ENCODE results near the gene DDA1. TPM values are rescaled to one million over a fixed set of nuclear protein-coding genes. Genes with fewer than 3 reads are reported as not detected.

Gene DDA1
- total RNA-seq, 1 experiment from 2014 or later, result 87.9 TPM

GRCh38 chr19:17323300-17323963, 14.1 kb downstream of the DDA1 start:
- ChIA-PET POLR2A (ENCODE audit: unreplicated experiment) (no interaction called here), CTCF (no interaction called here)
- Histone ChIP-seq H3K27ac (ENCODE audit: low read length) (no peak overlapping the region), H3K79me2 (ENCODE audit: low read length) (peaks cover 6% of the 10 kb centered on the region; the same call in 1 of the 2 replicates), H3F3A (ENCODE audit: low read length, unreplicated experiment) (no peaks in the 10 kb centered on the region), H4K20me1 (ENCODE audit: low read length) (no peaks in the 10 kb centered on the region), H3K9me3 (ENCODE audit: low read length) (no peaks in the 10 kb centered on the region), H3K27me3 (ENCODE audit: low read length) (no peaks in the 10 kb centered on the region), H3K36me3 (ENCODE audit: low read depth, low read length) (peaks cover 18% of the 10 kb centered on the region), H3K9me2 (replicated peaks; ENCODE audit: low read length) (no peaks in the 10 kb centered on the region), H2AFZ (ENCODE audit: low read length) (no peak overlapping the region), H3K4me1 (ENCODE audit: insufficient read depth, low read length) (no peaks in the 10 kb centered on the region), H3K4me3 (ENCODE audit: low read length) (no peak overlapping the region), H3K4me2 (ENCODE audit: low read length) (no peak overlapping the region), H3K9ac (ENCODE audit: low read length) (no peak overlapping the region)
- no peak for ATAC-seq
- no TSS peak for BruUV-seq (replicated peaks)
- no peak for TF ChIP-seq CTCF (conservative IDR thresholded peaks at IDR 0.05; ENCODE audit: low read depth, low read length)
- no peak for TF ChIP-seq EZH2 (IDR thresholded peaks at IDR 0.05; ENCODE audit: low read length, unreplicated experiment)
- no peak for TF ChIP-seq EZH2phosphoT487 (IDR thresholded peaks at IDR 0.05; ENCODE audit: borderline replicate concordance, low read length)
- intact Hi-C loops (cut with micrococcal nuclease), result no loop called here
- no peak for DNase-seq

GRCh38 chr19:17323964-17324332, 14.6 kb downstream of the DDA1 start:
- no TSS peak for BruUV-seq (replicated peaks)
- Histone ChIP-seq H3K9me3 (ENCODE audit: low read length) (no peaks in the 10 kb centered on the region), H3K9ac (ENCODE audit: low read length) (no peak overlapping the region), H3K27ac (ENCODE audit: low read length) (no peak overlapping the region), H3K4me2 (ENCODE audit: low read length) (no peak overlapping the region), H3K4me1 (ENCODE audit: insufficient read depth, low read length) (no peaks in the 10 kb centered on the region), H3K27me3 (ENCODE audit: low read length) (no peaks in the 10 kb centered on the region), H3F3A (ENCODE audit: low read length, unreplicated experiment) (no peaks in the 10 kb centered on the region), H2AFZ (ENCODE audit: low read length) (no peak overlapping the region), H3K9me2 (replicated peaks; ENCODE audit: low read length) (no peaks in the 10 kb centered on the region), H3K36me3 (ENCODE audit: low read depth, low read length) (peaks cover 17% of the 10 kb centered on the region), H4K20me1 (ENCODE audit: low read length) (no peaks in the 10 kb centered on the region), H3K79me2 (ENCODE audit: low read length) (peaks cover 1% of the 10 kb centered on the region; the same call in 1 of the 2 replicates), H3K4me3 (ENCODE audit: low read length) (no peak overlapping the region)
- DNase-seq (no peak), ATAC-seq (no peak)
- POLR2A ChIA-PET (ENCODE audit: unreplicated experiment), result no interaction called here
- CTCF ChIA-PET, result no interaction called here
- no peak for TF ChIP-seq CTCF (conservative IDR thresholded peaks at IDR 0.05; ENCODE audit: low read depth, low read length)
- no peak for TF ChIP-seq EZH2 (IDR thresholded peaks at IDR 0.05; ENCODE audit: low read length, unreplicated experiment)
- TF ChIP-seq EZH2phosphoT487 (IDR thresholded peaks at IDR 0.05; ENCODE audit: borderline replicate concordance, low read length), result no peak
- intact Hi-C loops (cut with micrococcal nuclease), result no loop called here

- Histone ChIP-seq H3K4me3 (ENCODE audit: low read length) (no peak overlapping the region), H3K27me3 (ENCODE audit: low read length) (no peaks in the 10 kb centered on the region), H3K9ac (ENCODE audit: low read length) (no peak overlapping the region), H3K4me2 (ENCODE audit: low read length) (no peak overlapping the region), H3K27ac (ENCODE audit: low read length) (no peak overlapping the region), H4K20me1 (ENCODE audit: low read length) (no peaks in the 10 kb centered on the region), H3K9me3 (ENCODE audit: low read length) (no peaks in the 10 kb centered on the region), H3F3A (ENCODE audit: low read length, unreplicated experiment) (no peaks in the 10 kb centered on the region), H3K4me1 (ENCODE audit: insufficient read depth, low read length) (no peaks in the 10 kb centered on the region), H2AFZ (ENCODE audit: low read length) (no peak overlapping the region), H3K9me2 (replicated peaks; ENCODE audit: low read length) (no peaks in the 10 kb centered on the region), H3K79me2 (ENCODE audit: low read length) (no peaks in the 10 kb centered on the region), H3K36me3 (ENCODE audit: low read depth, low read length) (peaks cover 12% of the 10 kb centered on the region)
- POLR2A ChIA-PET (ENCODE audit: unreplicated experiment), result no interaction called here
- CTCF ChIA-PET, result no interaction called here
- no peak for DNase-seq
- intact Hi-C loops (cut with micrococcal nuclease), result no loop called here
- no peak for TF ChIP-seq EZH2 (IDR thresholded peaks at IDR 0.05; ENCODE audit: low read length, unreplicated experiment)
- TF ChIP-seq CTCF (conservative IDR thresholded peaks at IDR 0.05; ENCODE audit: low read depth, low read length), result no peak
- TF ChIP-seq EZH2phosphoT487 (IDR thresholded peaks at IDR 0.05; ENCODE audit: borderline replicate concordance, low read length), result no peak
- no peak for ATAC-seq
- BruUV-seq (replicated peaks), result TSS peak; percentile 29
These were observed 15.2 kb downstream of the DDA1 start for GRCh38 chr19:17324357-17325114.
